HG03095 (cell line): ENCODE data around the gene COQ2.
"Not testable (repeated sequence)": the region's sequence is repeated elsewhere in the genome, so short reads cannot be mapped to it uniquely, and the experiment has no call there.

ENCODE experiments used
- ATAC-seq: cut with Tn5 transposase; IDR thresholded peaks from one replicate; pipeline ENCODE4 v1.9.1; 2021; ENCODE audit warnings: moderate library complexity; ENCODE audit not compliant: unreplicated experiment

COQ2 gene

GRCh38 chr4:83284193-83285054 lies at the start of gene COQ2:
COQ2 (minus strand) TSS chr4:83284798; CDS start chr4:83284764, 34 bp downstream.
- ATAC-seq, result peak; percentile 89

- ATAC-seq, result no peak
Observed at GRCh38 chr4:83331956-83332355, 47.4 kb upstream of the COQ2 start.

GRCh38 chr4:83329521-83330110 lies 45.0 kb upstream of the COQ2 start:
- no peak for ATAC-seq

- ATAC-seq, result no peak
Observed at GRCh38 chr4:83328521-83329187, 44.1 kb upstream of the COQ2 start.

GRCh38 chr4:83326546-83326945 lies 41.9 kb upstream of the COQ2 start:
- ATAC-seq, result no peak

- not testable (repeated sequence) for ATAC-seq
Observed at GRCh38 chr4:83325306-83325705, 40.7 kb upstream of the COQ2 start.

- no peak for ATAC-seq
Observed at GRCh38 chr4:83323136-83323535, 38.5 kb upstream of the COQ2 start.

GRCh38 chr4:83320548-83320947 lies 36.0 kb upstream of the COQ2 start:
- ATAC-seq, result no peak

- ATAC-seq, result no peak
Observed at GRCh38 chr4:83318666-83319065, 34.1 kb upstream of the COQ2 start.

GRCh38 chr4:83317671-83318070 lies 33.1 kb upstream of the COQ2 start:
- no peak for ATAC-seq

- no peak for ATAC-seq
Observed at GRCh38 chr4:83316459-83317165, 32.0 kb upstream of the COQ2 start.

- ATAC-seq, result no peak
Observed at GRCh38 chr4:83315341-83315870, 30.8 kb upstream of the COQ2 start.

GRCh38 chr4:83308672-83309071 lies 24.1 kb upstream of the COQ2 start:
- no peak for ATAC-seq

GRCh38 chr4:83307920-83308319 lies 23.3 kb upstream of the COQ2 start:
- no peak for ATAC-seq

- ATAC-seq, result no peak
Observed at GRCh38 chr4:83305187-83305586, 20.6 kb upstream of the COQ2 start.

GRCh38 chr4:83297548-83298260 lies 13.1 kb upstream of the COQ2 start:
- ATAC-seq, result no peak

GRCh38 chr4:83293305-83294046 lies 8.9 kb upstream of the COQ2 start:
- ATAC-seq, result no peak

- ATAC-seq, result not testable (repeated sequence)
Observed at GRCh38 chr4:83290059-83290774, 5.6 kb upstream of the COQ2 start.

- not testable (repeated sequence) for ATAC-seq
Observed at GRCh38 chr4:83288381-83288780, 3.8 kb upstream of the COQ2 start.
